Neural progenitor cell (in vitro differentiated cells): Measurements from ENCODE around the gene SEMA6D.

ENCODE experiments used
- CTCF ChIP-seq: fragments of 200-600 bp; sonication (generic); IDR thresholded peaks from 2 replicates; pipeline ENCODE4 v1.5.1; 2017; ENCODE audit warnings: antibody characterized with exemption, mild to moderate bottlenecking
- EZH2 ChIP-seq: fragments of 200-600 bp; sonication (generic); IDR thresholded peaks from 2 replicates; pipeline ENCODE4 v1.6.1; 2017; ENCODE audit warnings: antibody characterized with exemption, mild to moderate bottlenecking, moderate library complexity
- EZH2phosphoT487 ChIP-seq: fragments of 200-600 bp; sonication (generic); IDR thresholded peaks from 2 replicates; pipeline ENCODE4 v1.6.1; 2017; ENCODE audit warnings: antibody characterized with exemption

DNA sequence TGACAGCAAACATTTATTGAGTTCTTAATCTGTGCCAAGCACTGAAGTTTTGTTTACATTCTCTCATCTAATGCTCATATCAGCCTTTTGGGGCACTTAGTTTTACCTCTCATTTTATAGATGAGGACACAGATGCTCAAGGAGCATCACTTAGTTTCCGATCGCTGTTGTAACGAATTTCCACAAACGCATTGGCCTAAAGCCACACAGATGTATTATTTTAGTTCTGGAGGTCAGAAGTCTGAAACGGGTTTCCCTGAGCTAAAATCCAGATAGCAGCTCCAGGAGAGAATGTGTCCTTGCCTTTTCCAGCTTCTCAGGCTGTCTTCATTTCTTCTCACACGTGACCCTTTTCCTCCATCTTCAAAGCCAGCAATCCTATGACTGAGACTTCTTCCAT, 11.1 kb downstream of the SEMA6D start:
- no peak for TF ChIP-seq CTCF
- TF ChIP-seq EZH2phosphoT487, result no peak
- no peak for TF ChIP-seq EZH2
